HG03571 (cell line): ENCODE data around the gene WDR48.
A peak's percentile ranks its signal among the peaks of the same experiment; 100 is the strongest.

Source experiments
- ATAC-seq: cut with Tn5 transposase; IDR thresholded peaks from one replicate; pipeline ENCODE4 v1.9.1; 2021; ENCODE audit not compliant: unreplicated experiment

The WDR48 gene

GRCh38 chr3:39118931-39119660, 67.3 kb downstream of the WDR48 start:
- ATAC-seq = no peak

- no peak for ATAC-seq
Measured at GRCh38 chr3:39121621-39122020, 69.8 kb downstream of the WDR48 start.

DNA sequence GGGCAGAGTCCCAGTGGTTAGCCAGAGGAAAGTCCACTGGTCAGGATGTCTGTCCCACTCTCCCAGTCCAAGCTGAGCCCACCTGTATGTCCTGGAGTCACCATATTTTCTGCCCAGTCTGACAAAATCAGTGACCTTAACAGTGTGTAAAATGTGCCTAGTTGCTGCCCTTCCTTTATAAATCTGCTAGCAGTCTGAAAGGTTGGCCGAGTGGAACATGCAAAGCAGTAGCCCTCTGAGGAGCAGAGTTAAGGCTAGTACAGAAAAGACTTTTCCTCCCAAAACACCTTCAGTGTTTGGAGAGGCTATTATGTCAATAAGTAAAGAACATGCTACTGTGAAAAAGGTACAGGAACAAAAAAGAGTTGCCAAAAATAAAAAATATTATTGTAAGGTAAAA, 71.0 kb downstream of the WDR48 start:
- ATAC-seq = peak; percentile 80

GRCh38 chr3:39124876-39125840, 73.3 kb downstream of the WDR48 start:
- ATAC-seq = no peak

DNA sequence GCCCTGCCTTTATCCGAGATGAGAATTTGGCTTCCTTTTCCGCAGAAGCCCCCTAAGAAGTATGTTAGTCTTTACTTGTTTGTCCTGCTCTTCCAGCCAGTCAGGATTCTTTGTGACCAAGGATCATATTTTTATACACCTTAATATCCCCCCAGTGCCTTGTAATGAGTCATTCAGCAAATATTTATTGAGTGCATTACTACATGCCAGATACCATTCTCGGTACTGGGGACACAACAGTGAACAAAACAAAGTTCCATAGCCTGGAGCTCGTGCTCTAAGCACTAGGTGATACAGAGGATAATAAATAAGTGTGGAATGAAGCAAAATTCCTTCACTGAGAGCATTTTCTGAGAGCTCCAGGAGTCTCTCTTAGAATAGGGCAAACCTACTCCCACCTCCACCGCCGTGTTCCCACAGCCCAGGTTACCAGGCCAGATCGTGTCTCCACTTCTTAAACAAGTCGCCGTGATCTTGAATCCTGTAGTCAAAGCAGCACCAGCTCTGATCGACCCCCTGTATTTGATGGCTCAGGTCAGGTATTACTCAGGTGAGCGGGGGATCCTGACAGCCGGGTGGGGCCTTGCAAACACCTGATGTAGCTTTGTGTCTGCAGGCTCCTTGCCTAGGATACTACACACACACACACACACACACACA, 74.2 kb downstream of the WDR48 start:
- ATAC-seq = no peak

DNA sequence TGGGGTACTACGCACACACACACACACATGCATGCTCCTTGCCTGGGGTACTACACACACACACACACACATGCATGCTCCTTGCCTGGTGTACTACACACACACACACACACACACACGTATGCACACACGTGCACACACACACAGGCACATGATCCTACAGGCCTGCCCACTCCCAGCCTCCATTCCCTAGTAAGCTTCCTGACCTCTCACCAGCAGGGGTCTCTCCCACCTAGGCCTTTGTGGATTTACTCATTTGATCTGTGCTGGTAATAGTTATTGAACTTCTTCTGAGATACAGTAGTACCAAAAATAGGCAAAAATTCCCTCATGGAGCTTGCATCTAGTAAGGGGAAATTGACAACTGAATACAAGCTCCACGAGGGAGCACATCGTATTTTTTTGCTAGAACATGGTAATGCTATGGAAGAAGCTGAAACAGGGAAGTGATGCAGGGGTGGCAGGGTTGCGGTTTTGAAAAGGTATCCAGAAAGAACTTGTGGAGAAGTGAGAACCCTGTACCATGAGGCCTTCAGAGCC, 74.8 kb downstream of the WDR48 start:
- ATAC-seq = no peak

GRCh38 chr3:39127269-39127907, 75.6 kb downstream of the WDR48 start:
- ATAC-seq = no peak

DNA sequence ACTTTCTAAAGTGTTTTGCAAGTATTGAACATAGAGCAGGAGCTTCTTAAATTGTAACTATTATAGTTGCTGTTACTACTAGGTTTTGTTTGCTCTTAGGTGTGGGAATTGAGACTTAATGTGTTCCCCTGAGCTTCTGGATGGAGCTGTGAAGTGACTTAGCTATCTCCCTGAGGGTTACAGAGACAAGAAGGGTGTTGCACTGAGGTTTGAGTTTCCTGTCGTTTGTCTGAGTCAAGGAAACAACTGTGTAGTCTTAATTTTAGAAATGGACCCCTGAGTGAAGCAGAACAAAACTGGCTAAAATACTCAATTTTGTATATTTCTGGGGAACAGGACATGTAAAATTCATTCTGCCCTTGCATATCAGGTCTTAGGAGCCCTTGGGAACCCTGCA, 76.1 kb downstream of the WDR48 start:
- ATAC-seq = no peak

GRCh38 chr3:39128951-39129350, 77.1 kb downstream of the WDR48 start:
- no peak for ATAC-seq

- no peak for ATAC-seq
Measured at GRCh38 chr3:39130026-39130425, 78.2 kb downstream of the WDR48 start.

DNA sequence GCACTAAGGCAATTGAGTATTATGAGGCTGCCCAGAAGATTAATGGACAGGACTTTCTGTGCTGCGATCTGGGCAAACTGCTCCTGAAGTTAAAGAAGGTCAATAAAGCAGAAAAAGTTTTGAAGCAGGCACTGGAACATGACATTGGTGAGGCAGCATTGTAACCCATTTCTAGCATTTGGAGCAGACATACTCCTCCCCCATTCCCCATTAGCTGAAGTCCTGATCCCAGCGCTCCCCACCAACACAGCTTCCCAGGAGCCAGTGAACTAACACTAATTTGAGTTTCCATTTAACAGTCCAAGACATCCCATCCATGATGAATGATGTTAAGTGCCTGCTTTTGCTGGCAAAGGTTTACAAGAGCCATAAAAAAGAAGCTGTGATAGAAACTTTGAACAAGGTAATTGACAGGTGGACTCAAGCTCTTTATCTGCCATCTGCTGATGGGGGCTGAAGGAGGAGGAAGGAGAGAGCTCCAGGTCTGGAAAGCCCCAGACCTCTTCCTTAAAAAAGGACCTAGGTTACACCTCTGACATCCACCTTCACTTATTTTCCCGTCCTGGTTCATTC, 79.0 kb downstream of the WDR48 start:
- no peak for ATAC-seq

- ATAC-seq = no peak
Measured at GRCh38 chr3:39132096-39133092, 80.6 kb downstream of the WDR48 start.

- no peak for ATAC-seq
Measured at GRCh38 chr3:39133093-39133490, 81.3 kb downstream of the WDR48 start.

GRCh38 chr3:39133822-39134221, 82.0 kb downstream of the WDR48 start:
- no peak for ATAC-seq

DNA sequence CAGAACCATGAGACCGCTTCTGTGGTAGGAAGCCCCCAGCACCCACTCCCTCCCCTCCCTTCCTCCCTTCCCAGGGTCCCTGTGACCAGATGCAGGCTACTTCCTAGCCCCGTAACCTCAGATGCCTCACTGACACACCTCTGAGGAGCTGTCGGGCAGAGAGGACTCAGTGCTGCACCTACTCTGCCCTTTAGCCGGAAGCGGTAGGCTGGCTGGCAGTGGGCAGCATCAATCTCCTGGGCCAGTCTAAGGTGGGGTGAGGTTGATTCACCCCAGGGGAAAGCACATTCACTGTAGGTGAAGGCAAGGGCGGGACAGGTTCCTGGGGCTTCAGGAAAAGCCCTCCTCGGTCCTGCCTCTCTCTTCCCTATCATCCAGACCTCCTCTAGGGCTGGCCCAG, 82.5 kb downstream of the WDR48 start:
- no peak for ATAC-seq

DNA sequence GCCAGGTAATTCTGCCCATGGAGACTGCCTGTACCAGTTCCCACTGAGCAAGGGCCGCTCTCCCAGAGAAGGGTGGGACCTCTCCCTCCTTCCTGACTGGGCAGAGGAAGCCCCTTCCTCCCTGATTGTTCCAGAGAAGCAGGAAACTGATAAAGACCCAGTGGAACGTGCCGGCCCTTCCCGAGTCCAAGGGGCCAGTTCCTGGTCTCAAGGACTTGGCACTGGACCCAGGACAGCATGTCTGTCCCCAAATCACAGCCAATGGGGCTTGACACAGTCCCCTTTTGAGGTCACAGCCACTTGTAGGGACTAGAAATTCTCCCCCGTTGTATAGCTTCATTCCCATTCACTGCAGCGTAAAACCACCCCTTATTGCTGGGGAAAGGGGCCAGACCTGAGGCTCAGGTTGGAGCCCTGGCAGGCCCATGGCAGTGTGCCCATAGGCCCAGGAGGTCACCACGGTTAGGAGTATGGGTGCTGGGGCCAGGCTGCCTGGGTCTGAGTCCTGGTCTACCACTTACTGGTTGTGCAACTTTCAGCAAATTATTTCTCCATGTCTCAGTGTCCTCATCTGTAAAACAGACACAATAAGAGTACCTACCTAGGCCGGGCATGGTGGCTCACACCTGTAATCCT, 83.5 kb downstream of the WDR48 start:
- ATAC-seq = no peak

- ATAC-seq = no peak
Measured at GRCh38 chr3:39136533-39137434, 85.0 kb downstream of the WDR48 start.

DNA sequence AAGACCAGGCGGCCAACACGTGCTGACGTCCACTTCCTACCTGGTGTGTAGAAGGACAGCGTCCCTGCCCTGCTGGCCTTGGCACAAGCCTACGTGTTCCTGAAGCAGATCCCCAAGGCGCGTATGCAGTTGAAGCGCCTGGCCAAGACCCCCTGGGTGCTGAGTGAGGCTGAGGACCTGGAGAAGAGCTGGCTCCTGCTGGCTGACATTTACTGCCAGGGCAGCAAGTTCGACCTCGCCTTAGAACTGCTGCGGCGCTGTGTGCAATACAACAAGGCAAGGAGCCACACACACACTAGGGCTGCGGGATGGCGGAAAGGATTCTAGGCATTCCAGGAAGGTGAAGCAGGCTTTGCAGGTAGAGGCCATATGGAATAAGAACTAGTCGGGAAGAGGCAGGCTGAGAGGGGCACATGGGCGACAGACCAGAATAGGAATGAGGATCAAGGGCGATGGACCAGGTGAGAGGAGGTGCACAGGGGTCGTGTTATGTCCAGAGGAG, 85.7 kb downstream of the WDR48 start:
- ATAC-seq = no peak
